Thyroid gland (tissue), 4 donors: ENCODE data around the gene DUS1L. TPM values are rescaled to one million over a fixed set of nuclear protein-coding genes. Genes with fewer than 3 reads are reported as not detected.

Experiments used
- DNase-seq, 2 donors: peaks; one replicate each; pipeline ENCODE4 v3.0.0-alpha.2; 2019
- H3K27ac ChIP-seq, 3 donors: fragments of 200-600 bp; sonication (generic); 1 replicate in 2 of 3; 2 replicates in 1 of 3; pipeline ENCODE4 v1.5.1; 2016 to 2019; ENCODE audit warnings: mild to moderate bottlenecking in 1 of 3, moderate library complexity in 1 of 3
- H3K27me3 ChIP-seq: fragments of 200-600 bp; sonication (generic); one replicate; pipeline ENCODE4 v1.5.1; 2019
- H3K36me3 ChIP-seq, 2 donors: fragments of 200-600 bp; sonication (generic); one replicate each; pipeline ENCODE4 v1.5.1; 2016 to 2019
- H3K4me1 ChIP-seq, 2 donors: fragments of 200-600 bp; sonication (generic); one replicate each; pipeline ENCODE4 v1.5.1; 2017 to 2019
- H3K4me3 ChIP-seq, 3 donors: fragments of 200-600 bp; sonication (generic); replicated peaks in 1 of 3; 1 replicate in 2 of 3; 2 replicates in 1 of 3; pipeline ENCODE4 v1.5.1; 2016; ENCODE audit warnings: mild to moderate bottlenecking in 1 of 3
- H3K9me3 ChIP-seq: fragments of 200-600 bp; sonication (generic); one replicate; pipeline ENCODE4 v1.5.1; 2017
- CTCF ChIP-seq, 6 experiments: fragments of 200-600 bp in 3 of 6; fragments of 450-650 bp in 3 of 6; sonication (generic) in 3 of 6; IDR thresholded peaks; one replicate each; pipeline ENCODE4 v1.5.1; 2016 to 2019; ENCODE audit warnings: antibody characterized with exemption in 6 of 6, mild to moderate bottlenecking in 2 of 6, inconsistent platforms in 1 of 6, moderate library complexity in 1 of 6
- POLR2A ChIP-seq, 2 donors: fragments of 450-650 bp; IDR thresholded peaks; one replicate each; pipeline ENCODE4 v1.6.1; 2017; ENCODE audit warnings: antibody characterized with exemption in 2 of 2, mild to moderate bottlenecking in 2 of 2, moderate library complexity in 1 of 2
- WGBS, 2 donors: methylation state at CpG; one replicate each; pipeline ENCODE4 v1.1.5; 2017; 5-methylcytosine and 5-hydroxymethylcytosine counted together
- intact Hi-C: fragments of 100-400 bp; cut with DNase I; formaldehyde crosslinking; loops from one replicate; pipeline ENCODE4 v1.15.1; 2023
- total RNA-seq, 4 donors: library from RNA; depleted of rRNA; stranded (reverse); fragments of >200 nt; gene quantifications; one replicate each; pipeline ENCODE4 v1.2.3, GENCODE V29; 2016

DUS1L gene
- total RNA-seq, 4 donors from 2014 or later, result 58.7 to 90.5 (median 75.5) TPM

- H3K4me3 ChIP-seq, result peak overlapping the region; percentile 40 to 85 (median 58)
- peak overlapping the region in 1 of 3 donors; percentile 18 for H3K27ac ChIP-seq
- TF ChIP-seq CTCF (IDR thresholded peaks at IDR 0.05), result no peak
- no peak for TF ChIP-seq POLR2A (IDR thresholded peaks at IDR 0.05)
- intact Hi-C loops, result no loop called here
- no peaks in the 10 kb centered on the region for H3K27me3 ChIP-seq
- DNase-seq, result no peak
- peaks cover 24% of the 10 kb centered on the region in 2 donors for H3K36me3 ChIP-seq
- H3K9me3 ChIP-seq, result no peaks in the 10 kb centered on the region
- H3K4me1 ChIP-seq, result peaks cover 18 to 19% of the 10 kb centered on the region in 2 donors
- 29 to 45% methylated on average over 10 to 15 of the region's 79 CpGs for WGBS, 2 donors
Observed at GRCh38 chr17:82050761-82051641, 14.6 kb downstream of the DUS1L start.

GRCh38 chr17:82050152-82050760, 15.3 kb downstream of the DUS1L start:
- 89 to 90% methylated on average over 12 to 27 of the region's 28 CpGs for WGBS, 2 donors
- TF ChIP-seq POLR2A (IDR thresholded peaks at IDR 0.05) (no peak), CTCF (IDR thresholded peaks at IDR 0.05) (no peak)
- H3K36me3 ChIP-seq, result peaks cover 17% of the 10 kb centered on the region in 2 donors
- H3K4me3 ChIP-seq, result peak overlapping the region in 1 of 3 donors; percentile 85
- H3K27me3 ChIP-seq, result no peaks in the 10 kb centered on the region
- H3K27ac ChIP-seq, result no peak overlapping the region
- DNase-seq, result no peak
- peaks cover 18 to 19% of the 10 kb centered on the region in 2 donors for H3K4me1 ChIP-seq
- no peaks in the 10 kb centered on the region for H3K9me3 ChIP-seq
- intact Hi-C loops, result no loop called here

GRCh38 chr17:82049521-82049971, 16.1 kb downstream of the DUS1L start:
- Histone ChIP-seq H3K9me3 (no peaks in the 10 kb centered on the region), H3K27ac (no peak overlapping the region), H3K4me3 (no peak overlapping the region), H3K27me3 (no peaks in the 10 kb centered on the region), H3K4me1 (peaks cover 18 to 19% of the 10 kb centered on the region in 2 donors), H3K36me3 (peaks cover 10 to 11% of the 10 kb centered on the region in 2 donors)
- TF ChIP-seq POLR2A (IDR thresholded peaks at IDR 0.05) (no peak), CTCF (IDR thresholded peaks at IDR 0.05) (no peak)
- 95 to 97% methylated on average over 6 of the region's 16 CpGs for WGBS, 2 donors
- no peak for DNase-seq
- intact Hi-C loops, result no loop called here

GRCh38 chr17:82049106-82049505, 16.5 kb downstream of the DUS1L start:
- Histone ChIP-seq H3K36me3 (peaks cover 5 to 8% of the 10 kb centered on the region in 2 donors), H3K9me3 (no peaks in the 10 kb centered on the region), H3K4me3 (no peak overlapping the region), H3K4me1 (peaks cover 18 to 19% of the 10 kb centered on the region in 2 donors), H3K27ac (no peak overlapping the region), H3K27me3 (no peaks in the 10 kb centered on the region)
- intact Hi-C loops, result no loop called here
- WGBS, 2 donors, result 90 to 95% methylated on average over 6 to 8 of the region's 8 CpGs
- no peak for DNase-seq
- TF ChIP-seq POLR2A (IDR thresholded peaks at IDR 0.05), result no peak
- no peak for TF ChIP-seq CTCF (IDR thresholded peaks at IDR 0.05)

- WGBS, 2 donors, result 89 to 92% methylated on average over 17 to 20 of the region's 20 CpGs
- no peak for DNase-seq
- TF ChIP-seq CTCF (IDR thresholded peaks at IDR 0.05), result no peak
- no peak for TF ChIP-seq POLR2A (IDR thresholded peaks at IDR 0.05)
- Histone ChIP-seq H3K36me3 (peaks cover 4 to 8% of the 10 kb centered on the region in 2 donors), H3K4me3 (no peak overlapping the region), H3K4me1 (peaks cover 18 to 19% of the 10 kb centered on the region in 2 donors), H3K9me3 (no peaks in the 10 kb centered on the region), H3K27me3 (no peaks in the 10 kb centered on the region), H3K27ac (no peak overlapping the region)
- intact Hi-C loops, result no loop called here
Observed at GRCh38 chr17:82048571-82048971, 17.0 kb downstream of the DUS1L start.
